Panc1 (cell line): ENCODE data around the gene AKR1B1. TPM values are rescaled to one million over a fixed set of nuclear protein-coding genes. Genes with fewer than 3 reads are reported as not detected.

Source experiments
- ATAC-seq: fragments of 200-7000 bp; cut with Tn5 transposase; 2 replicates; pipeline ENCODE4 v1.9.1; 2020; ENCODE audit warnings: mild to moderate bottlenecking, moderate library complexity
- BruUV-seq: library from RNA; stranded (reverse); fragments of 400-500 nt; replicated peaks from 2 replicates; lab custom pipeline; 2021; lab: Mats Ljungman, UMichigan
- CTCF ChIA-PET: fragments of 300-600 bp; sonication (Branson Sonifier 250); formaldehyde crosslinking; loops from one replicate; lab custom pipeline; 2022; ENCODE audit warnings: antibody characterized with exemption; lab: Charles Lee
- POLR2A ChIA-PET: fragments of 300-600 bp; sonication (Branson Sonifier 250); formaldehyde crosslinking; loops from one replicate; lab custom pipeline; 2022; ENCODE audit warnings: antibody characterized with exemption; lab: Charles Lee
- DNase-seq: peaks from one replicate; pipeline ENCODE4 v3.0.0-alpha.2; 2010; ENCODE audit warnings: low read depth, low spot score
- H3K27ac ChIP-seq: 2 replicates; pipeline ENCODE4 v1.5.1; 2011; ENCODE audit warnings: mild to moderate bottlenecking, low read length, inconsistent platforms
- H3K27me3 ChIP-seq: fragments of 200-500 bp; sonication (Bioruptor generic); 2 replicates; pipeline ENCODE4 v1.6.0; 2014; ENCODE audit warnings: low read length, inconsistent platforms; ENCODE audit not compliant: control insufficient read depth, insufficient read depth
- H3K36me3 ChIP-seq: fragments of 200-500 bp; sonication (Bioruptor generic); 2 replicates; pipeline ENCODE4 v1.5.1; 2014; ENCODE audit warnings: inconsistent platforms, mild to moderate bottlenecking, low read length, moderate library complexity; ENCODE audit not compliant: control insufficient read depth, insufficient read depth
- H3K4me1 ChIP-seq: 2 replicates; pipeline ENCODE4 v1.5.1; 2011; ENCODE audit warnings: inconsistent platforms, mild to moderate bottlenecking, low read length, moderate library complexity; ENCODE audit not compliant: control insufficient read depth, insufficient read depth
- H3K4me3 ChIP-seq, 2 experiments: 2 replicates each; pipeline ENCODE4 v1.5.1; 2011 to 2012; ENCODE audit warnings: low read depth in 2 of 2, low read length in 2 of 2, mild to moderate bottlenecking in 2 of 2, inconsistent platforms in 1 of 2, moderate library complexity in 1 of 2
- H3K9me3 ChIP-seq: fragments of 200-500 bp; sonication (Bioruptor generic); 2 replicates; pipeline ENCODE4 v1.5.1; 2014; ENCODE audit warnings: low read depth, mild to moderate bottlenecking, inconsistent platforms, low read length, moderate library complexity; ENCODE audit not compliant: control insufficient read depth, insufficient read depth
- CTCF ChIP-seq: fragments of 450-650 bp; IDR thresholded peaks from 2 replicates; pipeline ENCODE4 v1.5.1; 2017; ENCODE audit warnings: mild to moderate bottlenecking
- POLR2AphosphoS5 ChIP-seq: IDR thresholded peaks from 2 replicates; pipeline ENCODE4 v1.6.1; 2012; ENCODE audit warnings: mild to moderate bottlenecking, low read depth, low read length, moderate library complexity
- REST ChIP-seq, 2 experiments: IDR thresholded peaks; 2 replicates each; pipeline ENCODE4 v1.6.1; 2011 to 2012; ENCODE audit warnings: low read depth in 2 of 2, control low read depth in 1 of 2, low read length in 1 of 2, mild to moderate bottlenecking in 1 of 2, moderate library complexity in 1 of 2; ENCODE audit not compliant: insufficient read depth in 1 of 2
- SIN3A ChIP-seq: IDR thresholded peaks from 2 replicates; pipeline ENCODE4 v1.6.1; 2012; ENCODE audit warnings: low read depth, mild to moderate bottlenecking, low read length, moderate library complexity, borderline replicate concordance; ENCODE audit not compliant: insufficient read depth
- TCF7L2 ChIP-seq: IDR thresholded peaks from 2 replicates; pipeline ENCODE4 v1.6.1; 2011; ENCODE audit warnings: mild to moderate bottlenecking, low read depth, low read length, inconsistent platforms
- in situ Hi-C: cut with HindIII; loops from 2 replicates; pipeline ENCODE4 v1.10.0; 2016; ENCODE audit warnings: low sequenced_read_pairs, low pct_unique_long_range_greater_than_20kb
- intact Hi-C: fragments of 100-400 bp; cut with micrococcal nuclease; formaldehyde crosslinking; loops from one replicate; pipeline ENCODE4 v1.10.0; 2022; ENCODE audit not compliant: unreplicated experiment
- total RNA-seq: library from RNA; stranded (reverse); gene quantifications from one replicate; pipeline ENCODE4 v1.2.1, GENCODE V29; 2021; ENCODE audit not compliant: unreplicated experiment

The AKR1B1 gene
- total RNA-seq, 1 experiment from 2014 or later: 83.2 TPM

GRCh38 chr7:134396031-134396430 is 62.9 kb downstream of the AKR1B1 start:
- ATAC-seq (no peak), DNase-seq (no peak)
- POLR2A ChIA-PET: no interaction called here
- CTCF ChIA-PET: no interaction called here
- Histone ChIP-seq H3K36me3 (no peaks in the 10 kb centered on the region), H3K9me3 (no peaks in the 10 kb centered on the region), H3K4me3 (no peak overlapping the region), H3K4me1 (no peaks in the 10 kb centered on the region), H3K27me3 (no peaks in the 10 kb centered on the region; the same call in 1 of the 2 replicates), H3K27ac (no peak overlapping the region)
- intact Hi-C loops: no loop called here
- TF ChIP-seq REST (IDR thresholded peaks at IDR 0.05; ENCODE audit: insufficient read depth in 1 of 2, low read depth in 2 of 2, low read length in 1 of 2) (no peak), CTCF (no peak), POLR2AphosphoS5 (no peak), TCF7L2 (no peak)
- BruUV-seq: no TSS peak
- in situ Hi-C loops: no loop called here

GRCh38 chr7:134395604-134396003 is 63.3 kb downstream of the AKR1B1 start:
- intact Hi-C loops: no loop called here
- Histone ChIP-seq H3K36me3 (no peaks in the 10 kb centered on the region), H3K9me3 (no peaks in the 10 kb centered on the region), H3K4me1 (no peaks in the 10 kb centered on the region), H3K27me3 (no peaks in the 10 kb centered on the region; the same call in 1 of the 2 replicates), H3K4me3 (no peak overlapping the region), H3K27ac (no peak overlapping the region)
- no TSS peak for BruUV-seq
- TF ChIP-seq REST (IDR thresholded peaks at IDR 0.05; ENCODE audit: insufficient read depth in 1 of 2, low read depth in 2 of 2, low read length in 1 of 2): no peak
- no peak for TF ChIP-seq TCF7L2
- TF ChIP-seq POLR2AphosphoS5: no peak
- TF ChIP-seq CTCF: no peak
- no peak for TF ChIP-seq SIN3A
- POLR2A ChIA-PET: no interaction called here
- CTCF ChIA-PET: no interaction called here
- in situ Hi-C loops: no loop called here
- DNase-seq (no peak), ATAC-seq (no peak)
